KMS-11 (cell line): ENCODE results near the gene HLF.

Experiments used
- H2AFZ ChIP-seq: fragments of 200-600 bp; sonication (generic); 2 replicates; pipeline ENCODE4 v1.6.1; 2016; ENCODE audit warnings: antibody characterized with exemption, mixed run types, low read depth
- H3K27ac ChIP-seq: fragments of 200-600 bp; sonication (generic); 2 replicates; pipeline ENCODE4 v1.6.1; 2016; ENCODE audit warnings: mild to moderate bottlenecking, mixed run types
- H3K27me3 ChIP-seq: fragments of 200-600 bp; sonication (generic); 2 replicates; pipeline ENCODE4 v1.6.1; 2017; ENCODE audit warnings: mild to moderate bottlenecking, low read depth, mixed run types, moderate library complexity; ENCODE audit not compliant: insufficient read depth
- H3K36me3 ChIP-seq: fragments of 200-600 bp; sonication (generic); 2 replicates; pipeline ENCODE4 v1.6.1; 2017; ENCODE audit warnings: mild to moderate bottlenecking, mixed run types; ENCODE audit not compliant: insufficient read depth
- H3K4me1 ChIP-seq: fragments of 200-600 bp; sonication (generic); 2 replicates; pipeline ENCODE4 v1.6.1; 2016; ENCODE audit warnings: mild to moderate bottlenecking, low read depth, mixed run types; ENCODE audit not compliant: poor library complexity, severe bottlenecking
- H3K4me2 ChIP-seq: fragments of 200-600 bp; sonication (generic); 2 replicates; pipeline ENCODE4 v1.7.0; 2016; ENCODE audit warnings: mild to moderate bottlenecking, mixed run types
- H3K4me3 ChIP-seq: fragments of 200-600 bp; sonication (generic); IDR thresholded peaks from 2 replicates; pipeline ENCODE4 v1.6.1; 2017; ENCODE audit warnings: low read depth, low read length, mixed read lengths; ENCODE audit not compliant: insufficient read depth
- H3K79me2 ChIP-seq: fragments of 200-600 bp; sonication (generic); 2 replicates; pipeline ENCODE4 v1.6.1; 2016; ENCODE audit warnings: low read depth, mixed run types; ENCODE audit not compliant: insufficient read depth
- H3K9ac ChIP-seq: fragments of 200-600 bp; sonication (generic); 2 replicates; pipeline ENCODE4 v1.6.1; 2016; ENCODE audit warnings: mild to moderate bottlenecking, mixed run types
- H4K20me1 ChIP-seq: fragments of 200-600 bp; sonication (generic); 2 replicates; pipeline ENCODE4 v1.6.1; 2016; ENCODE audit warnings: mild to moderate bottlenecking, mixed run types; ENCODE audit not compliant: insufficient read depth
- CTCF ChIP-seq: fragments of 200-600 bp; sonication (generic); conservative IDR thresholded peaks from 2 replicates; pipeline ENCODE4 v1.6.1; 2017; ENCODE audit warnings: low read depth, mild to moderate bottlenecking, antibody characterized with exemption, low read length, moderate library complexity, mixed read lengths

Gene HLF

GRCh38 chr17:55342800-55343585 is 78.2 kb downstream of the HLF start:
- Histone ChIP-seq H4K20me1 (no peaks in the 10 kb centered on the region), H3K4me2 (no peak overlapping the region), H3K27me3 (no peaks in the 10 kb centered on the region), H3K36me3 (no peaks in the 10 kb centered on the region), H3K27ac (no peak overlapping the region), H3K9ac (no peak overlapping the region), H3K4me1 (no peaks in the 10 kb centered on the region), H2AFZ (no peak overlapping the region), H3K4me3 (no peak overlapping the region), H3K79me2 (no peaks in the 10 kb centered on the region)
- TF ChIP-seq CTCF = no peak

DNA sequence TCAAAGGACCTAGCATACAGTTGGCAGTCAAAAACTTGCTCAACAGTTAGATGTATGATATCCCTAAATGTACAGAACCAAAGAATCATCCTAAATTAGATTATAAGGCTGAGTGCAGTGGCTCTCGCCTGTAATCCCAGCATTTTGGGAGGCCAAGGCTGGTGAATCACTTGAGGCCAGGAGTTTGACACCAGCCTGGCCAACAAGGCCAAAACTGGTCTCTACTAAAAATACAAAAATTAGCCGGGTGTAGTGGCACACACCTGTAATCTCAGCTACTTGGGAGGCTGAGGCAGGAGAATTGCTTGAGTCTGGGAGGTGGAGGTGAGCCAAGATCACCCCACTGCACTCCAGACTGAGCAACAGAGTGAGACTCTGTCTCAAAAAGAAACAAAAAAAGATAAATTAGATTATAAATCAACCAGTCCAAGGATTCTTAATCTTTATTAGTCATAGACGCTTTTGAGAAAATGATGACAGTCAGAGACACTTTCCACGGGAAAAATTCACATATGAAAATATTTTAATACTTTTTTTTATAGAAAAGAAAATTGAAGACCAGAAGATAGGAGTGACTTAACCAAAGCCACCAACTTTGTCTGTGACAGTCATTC is 79.2 kb downstream of the HLF start:
- H3K9ac ChIP-seq = no peak overlapping the region
- H4K20me1 ChIP-seq = no peaks in the 10 kb centered on the region
- TF ChIP-seq CTCF = no peak
- no peaks in the 10 kb centered on the region for H3K27me3 ChIP-seq
- H3K4me3 ChIP-seq = no peak overlapping the region
- no peak overlapping the region for H3K4me2 ChIP-seq
- H2AFZ ChIP-seq = no peak overlapping the region
- no peaks in the 10 kb centered on the region for H3K36me3 ChIP-seq
- no peaks in the 10 kb centered on the region for H3K4me1 ChIP-seq
- no peak overlapping the region for H3K27ac ChIP-seq
- no peaks in the 10 kb centered on the region for H3K79me2 ChIP-seq

DNA sequence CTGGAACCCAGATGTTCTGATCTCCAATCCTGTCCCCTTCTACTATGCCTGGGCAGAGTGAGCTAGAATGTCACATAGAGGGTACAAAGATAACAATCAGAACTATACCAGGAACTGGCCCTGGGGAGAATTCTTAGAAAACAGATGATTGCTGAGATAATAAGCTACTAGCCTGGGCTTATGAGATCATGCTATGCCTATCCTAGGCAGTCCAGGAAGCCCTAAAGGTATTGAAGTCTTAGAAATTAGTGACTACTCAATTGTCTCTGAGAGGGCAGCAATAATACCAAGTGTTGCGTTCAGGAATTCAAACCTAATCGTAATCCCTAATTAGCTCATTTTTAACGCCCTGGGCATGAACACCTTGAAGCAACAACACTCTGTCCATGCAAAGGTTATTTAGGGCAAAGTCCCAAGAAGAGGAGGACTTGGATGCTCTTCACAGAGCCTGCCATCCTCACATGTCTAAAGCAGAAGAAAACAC is 79.8 kb downstream of the HLF start:
- no peak overlapping the region for H3K4me2 ChIP-seq
- H3K27me3 ChIP-seq = no peaks in the 10 kb centered on the region
- H3K9ac ChIP-seq = no peak overlapping the region
- H3K27ac ChIP-seq = no peak overlapping the region
- no peak overlapping the region for H2AFZ ChIP-seq
- no peaks in the 10 kb centered on the region for H3K4me1 ChIP-seq
- no peaks in the 10 kb centered on the region for H3K36me3 ChIP-seq
- no peak overlapping the region for H3K4me3 ChIP-seq
- no peaks in the 10 kb centered on the region for H4K20me1 ChIP-seq
- no peaks in the 10 kb centered on the region for H3K79me2 ChIP-seq
- no peak for TF ChIP-seq CTCF

GRCh38 chr17:55345132-55345531 is 80.4 kb downstream of the HLF start:
- H4K20me1 ChIP-seq = no peaks in the 10 kb centered on the region
- H3K4me3 ChIP-seq = no peak overlapping the region
- no peak for TF ChIP-seq CTCF
- H3K27ac ChIP-seq = no peak overlapping the region
- no peak overlapping the region for H3K4me2 ChIP-seq
- H3K79me2 ChIP-seq = no peaks in the 10 kb centered on the region
- no peak overlapping the region for H2AFZ ChIP-seq
- no peaks in the 10 kb centered on the region for H3K27me3 ChIP-seq
- H3K9ac ChIP-seq = no peak overlapping the region
- no peaks in the 10 kb centered on the region for H3K36me3 ChIP-seq
- H3K4me1 ChIP-seq = no peaks in the 10 kb centered on the region
